Stimulated activated CD4-positive, alpha-beta T cell treated with anti-CD3 and anti-CD28 coated beads, Interleukin-2, amount 100 ng/mL, for 4 hours (primary cell): ENCODE results near the gene AKAP9.
"Not testable (repeated sequence)": the region's sequence is repeated elsewhere in the genome, so short reads cannot be mapped to it uniquely, and the experiment has no call there.

Experiments
- DNase-seq: peaks from one replicate; pipeline ENCODE4 v3.0.0-alpha.2; 2020; ENCODE audit warnings: low read depth

The AKAP9 gene

GRCh38 chr7:92134271-92135051 is 193.8 kb downstream of the AKAP9 start, which contains the start of gene CYP51A1:
Gene CYP51A1 (minus strand): TSS chr7:92134477. CDS start chr7:92134364, 113 bp downstream.
- DNase-seq: peak; percentile 88

GRCh38 chr7:92135052-92135889 is 194.6 kb downstream of the AKAP9 start:
- no peak for DNase-seq

GRCh38 chr7:92137557-92137956 is 196.9 kb downstream of the AKAP9 start:
- DNase-seq: no peak

DNA sequence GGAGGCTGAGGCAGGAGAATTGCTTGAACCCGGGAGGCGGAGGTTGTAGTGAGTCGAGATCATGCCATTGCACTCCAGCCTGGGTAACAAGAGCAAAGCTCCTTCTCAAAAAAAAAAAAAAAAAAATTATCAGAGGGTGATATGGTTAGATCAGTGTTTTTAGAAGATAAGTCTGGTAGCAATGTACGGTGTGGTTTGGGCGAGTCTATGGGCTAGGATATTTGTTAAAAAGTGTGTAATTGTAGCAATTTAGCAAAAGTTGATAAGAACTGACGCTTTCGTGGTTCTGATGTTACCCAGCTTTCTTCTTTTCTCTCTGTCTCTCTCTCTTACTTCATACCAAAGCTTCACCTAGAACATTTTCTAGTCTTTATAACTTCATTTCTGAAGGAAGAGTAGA is 200.5 kb downstream of the AKAP9 start:
- DNase-seq: no peak

GRCh38 chr7:92142791-92143190 is 202.1 kb downstream of the AKAP9 start:
- DNase-seq: not testable (repeated sequence)

GRCh38 chr7:92143192-92143880 is 202.7 kb downstream of the AKAP9 start:
- not testable (repeated sequence) for DNase-seq

- no peak for DNase-seq
These were observed 209.1 kb downstream of the AKAP9 start for GRCh38 chr7:92149736-92150239.

DNA sequence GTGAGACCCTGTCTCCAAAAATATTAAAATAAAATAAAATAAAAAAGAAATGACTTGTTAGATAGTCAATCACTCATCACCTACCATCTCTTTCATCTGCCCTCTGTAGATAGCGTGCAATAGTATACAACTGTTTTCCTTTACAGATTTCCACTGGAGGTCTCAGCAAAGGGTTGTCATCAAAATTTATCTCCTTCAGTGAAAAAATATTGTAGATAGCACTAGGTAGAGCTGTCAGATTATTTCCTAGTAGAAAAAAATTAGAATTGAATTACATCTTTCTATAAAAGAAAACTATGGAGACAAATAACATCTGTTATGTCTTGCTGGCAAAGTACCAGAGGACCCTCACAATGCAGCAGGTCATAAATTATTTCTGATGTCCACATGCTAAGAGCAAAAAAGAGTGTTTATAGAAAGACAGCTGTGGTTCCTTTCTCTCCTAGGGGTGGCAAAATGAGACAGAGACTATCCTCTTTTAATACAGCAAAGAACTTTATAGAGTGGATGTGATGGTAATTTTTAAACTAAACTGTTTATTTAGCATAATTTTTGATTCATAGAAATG is 209.9 kb downstream of the AKAP9 start:
- no peak for DNase-seq

DNA sequence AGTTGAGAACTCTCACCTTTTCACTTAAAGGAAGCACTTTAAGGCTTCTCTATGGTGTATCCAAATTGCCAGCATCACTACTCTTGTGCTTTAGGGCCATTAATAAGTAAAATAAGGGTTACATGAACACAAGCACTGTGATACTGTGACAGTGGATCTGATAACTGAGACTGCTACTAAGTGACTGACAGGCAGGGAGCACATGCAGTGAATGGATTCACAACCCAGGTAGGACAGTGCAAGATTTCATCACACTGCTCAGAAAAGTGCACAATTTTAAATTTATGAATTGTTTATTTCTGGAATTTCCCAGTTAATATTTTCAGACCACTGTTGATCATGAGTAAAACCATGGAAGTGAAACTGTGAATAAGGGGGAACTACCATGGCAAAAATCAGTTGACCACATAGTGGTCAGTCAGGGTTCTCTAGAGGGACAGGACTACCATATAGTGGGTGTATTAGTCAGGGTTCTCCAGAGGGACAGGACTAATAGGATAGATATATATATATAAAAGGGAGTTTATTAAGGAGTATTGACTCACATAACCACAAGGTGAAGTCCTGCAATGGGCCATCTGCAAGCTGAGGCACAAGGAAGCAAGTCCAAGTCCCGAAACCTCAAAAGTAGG is 214.6 kb downstream of the AKAP9 start:
- DNase-seq: no peak

DNA sequence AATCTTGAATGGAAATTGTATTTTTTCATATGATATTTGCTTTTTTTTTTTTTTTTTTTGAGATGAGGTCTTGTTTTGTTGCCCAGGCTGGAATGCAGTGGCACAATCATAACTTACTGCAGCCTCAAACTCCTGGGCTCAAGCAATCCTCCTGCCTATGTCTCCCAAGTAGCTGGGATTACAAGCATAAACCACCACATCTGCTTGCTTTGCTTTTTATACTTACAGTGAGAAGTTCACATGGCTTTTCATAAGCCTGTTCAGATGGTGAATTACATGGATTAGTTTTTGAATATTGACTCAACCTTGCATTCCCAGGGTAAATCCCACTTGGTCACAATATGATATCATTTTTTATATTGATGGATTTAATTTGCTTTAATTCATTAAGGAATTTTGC is 216.3 kb downstream of the AKAP9 start:
- DNase-seq: no peak

- DNase-seq: no peak
These were observed 218.3 kb downstream of the AKAP9 start for GRCh38 chr7:92158660-92159575.
